ENCODE measurements around the gene SAMSN1.
"Not testable (repeated sequence)": the region's sequence is repeated elsewhere in the genome, so short reads cannot be mapped to it uniquely, and the experiment has no call there.

Gene SAMSN1

DNA sequence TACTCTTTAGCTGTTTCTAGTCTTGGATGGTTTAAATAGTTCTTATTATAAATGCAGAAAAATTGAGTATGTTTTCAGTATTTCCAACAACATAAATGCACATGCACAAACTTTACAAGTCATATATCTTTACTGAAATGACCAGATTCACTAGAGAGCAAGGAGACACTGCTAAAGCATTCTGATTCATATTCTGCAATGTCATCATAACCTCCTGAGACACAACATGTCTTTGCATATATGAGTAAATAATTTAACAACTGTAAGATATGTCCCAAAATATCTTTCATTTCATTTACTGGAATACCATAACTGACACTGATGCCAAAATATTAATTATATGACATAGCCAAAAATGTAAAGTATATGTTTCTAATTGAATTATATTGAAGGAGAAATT is 16.8 kb upstream of the SAMSN1 start:
- DNase-seq (ENCODE audit: low read depth), result no peak

- no peak for DNase-seq (ENCODE audit: low read depth)
Observed at GRCh38 chr21:14560555-14560954, 14.4 kb upstream of the SAMSN1 start.

- DNase-seq (ENCODE audit: low read depth), result no peak
Observed at GRCh38 chr21:14560139-14560538, 14.0 kb upstream of the SAMSN1 start.

GRCh38 chr21:14559102-14559501 is 13.0 kb upstream of the SAMSN1 start:
- no peak for DNase-seq (ENCODE audit: low read depth)

- no peak for DNase-seq (ENCODE audit: low read depth)
Observed at GRCh38 chr21:14557413-14557812, 11.3 kb upstream of the SAMSN1 start.

DNA sequence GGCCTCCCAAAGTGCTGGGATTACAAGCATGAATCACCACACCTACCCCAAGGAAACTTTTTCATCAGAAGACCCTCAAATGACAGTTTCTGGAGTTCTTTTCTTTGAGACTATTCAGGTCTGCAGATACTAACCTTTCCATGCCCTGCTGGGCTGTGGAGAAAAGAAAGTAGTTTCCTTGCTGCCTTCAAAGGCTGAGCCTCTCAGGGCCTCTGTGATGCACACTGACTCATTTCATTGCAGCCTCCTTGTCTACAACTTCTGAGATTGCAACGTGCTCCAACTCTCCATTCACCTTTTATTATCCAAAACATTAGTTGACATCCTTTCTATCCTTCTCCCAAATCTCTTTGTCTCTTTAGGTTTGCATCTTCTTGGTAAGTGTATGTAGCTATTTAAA is 8.8 kb upstream of the SAMSN1 start:
- DNase-seq (ENCODE audit: low read depth), result no peak

- no peak for DNase-seq (ENCODE audit: low read depth)
Observed at GRCh38 chr21:14553422-14553821, 7.3 kb upstream of the SAMSN1 start.

DNA sequence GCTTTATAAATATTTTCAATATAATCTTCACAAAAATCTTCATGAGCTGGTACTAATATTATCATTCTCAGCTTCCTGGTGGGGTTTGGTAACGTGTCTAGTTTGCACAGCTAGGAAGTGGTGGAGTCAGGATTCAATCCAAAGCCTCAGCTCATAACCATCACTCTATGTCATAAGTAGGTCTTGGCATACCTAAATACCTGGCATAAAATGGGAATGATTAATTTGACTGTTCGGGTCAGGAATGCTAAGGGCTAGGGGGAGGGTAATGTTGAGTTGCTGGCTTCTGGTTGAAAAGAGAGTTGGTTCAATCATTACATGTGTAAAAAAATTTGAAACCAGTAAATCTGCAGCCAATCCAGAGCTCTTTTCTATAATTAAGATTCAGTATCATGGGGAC is 5.6 kb upstream of the SAMSN1 start:
- no peak for DNase-seq (ENCODE audit: low read depth)

GRCh38 chr21:14550135-14550534 is 4.0 kb upstream of the SAMSN1 start:
- DNase-seq (ENCODE audit: low read depth), result no peak

DNA sequence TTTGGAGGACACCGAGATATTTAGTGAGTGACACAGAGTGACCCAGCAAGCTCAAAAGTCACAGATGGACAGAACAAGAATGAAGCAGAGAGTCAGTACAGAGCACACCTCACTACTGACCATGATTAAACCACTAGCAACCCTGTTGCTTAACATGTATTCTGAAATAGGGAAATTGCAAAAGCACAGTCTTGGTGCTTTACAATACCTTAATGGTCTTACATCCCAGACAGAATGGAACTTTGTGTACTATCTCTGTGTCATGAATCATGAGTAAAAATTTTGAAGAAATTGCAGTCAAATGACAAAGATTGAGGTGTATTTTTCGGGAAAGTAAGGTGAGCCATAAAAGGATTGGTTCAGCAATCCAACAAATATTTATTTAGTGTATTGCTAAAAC is 2.7 kb upstream of the SAMSN1 start:
- no peak for DNase-seq (ENCODE audit: low read depth)

- no peak for DNase-seq (ENCODE audit: low read depth)
Observed at GRCh38 chr21:14547834-14548513, 1.9 kb upstream of the SAMSN1 start.

- DNase-seq (ENCODE audit: low read depth), result not testable (repeated sequence)
Observed at GRCh38 chr21:14546719-14547118, 604 bp upstream of the SAMSN1 start.

- no peak for DNase-seq (ENCODE audit: low read depth)
Observed at GRCh38 chr21:14543983-14544382, 2.1 kb downstream of the SAMSN1 start.

DNA sequence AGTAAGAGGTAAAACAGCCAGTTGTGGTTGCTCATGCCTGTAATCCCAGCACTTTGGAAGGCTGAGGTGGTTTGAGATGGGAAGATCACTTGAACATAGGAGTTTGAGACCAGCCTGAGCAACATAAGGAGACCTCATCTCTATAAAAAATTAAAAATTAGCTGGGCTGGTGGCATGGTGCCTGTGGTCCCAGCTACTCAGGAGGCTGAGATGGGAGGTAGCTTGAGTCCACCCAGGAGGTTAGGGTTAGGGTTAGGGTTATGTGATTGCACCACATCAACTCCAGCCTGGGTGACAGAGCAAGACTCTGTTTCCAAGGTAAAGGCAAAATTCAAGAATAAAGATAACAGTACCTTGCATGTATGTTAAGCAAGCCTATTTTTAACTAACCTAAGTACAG is 3.5 kb downstream of the SAMSN1 start:
- no peak for DNase-seq (ENCODE audit: low read depth)

DNA sequence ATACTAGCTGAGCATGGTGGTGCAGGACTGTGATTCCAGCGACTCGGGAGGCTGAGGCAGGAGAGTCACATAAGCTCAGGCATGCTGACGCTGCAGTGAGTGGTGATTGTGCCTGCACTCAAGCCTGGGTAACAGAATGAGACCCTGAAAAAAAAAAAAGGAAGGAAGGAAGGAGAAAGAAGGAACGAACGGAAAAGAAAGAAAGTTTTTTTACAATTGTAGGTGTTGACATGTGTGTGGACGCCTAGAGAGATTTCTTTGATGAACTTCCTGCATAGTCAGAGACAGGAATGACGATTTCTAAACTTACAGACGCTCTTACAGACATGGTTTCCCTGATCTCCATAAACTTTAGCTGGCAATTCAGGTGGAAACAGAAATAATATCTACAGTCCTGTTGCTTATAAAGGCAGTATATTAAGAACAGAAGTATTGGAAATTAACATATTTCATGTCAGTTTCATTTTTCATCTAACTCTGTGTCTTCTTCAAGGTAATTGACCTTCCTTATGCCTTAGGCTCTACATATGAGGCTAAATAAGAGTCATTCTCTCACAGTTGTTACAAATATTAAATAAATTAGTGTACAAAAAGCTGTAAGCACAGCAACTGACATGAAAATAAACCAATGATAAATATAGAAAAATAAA is 4.1 kb downstream of the SAMSN1 start:
- no peak for DNase-seq (ENCODE audit: low read depth)

DNA sequence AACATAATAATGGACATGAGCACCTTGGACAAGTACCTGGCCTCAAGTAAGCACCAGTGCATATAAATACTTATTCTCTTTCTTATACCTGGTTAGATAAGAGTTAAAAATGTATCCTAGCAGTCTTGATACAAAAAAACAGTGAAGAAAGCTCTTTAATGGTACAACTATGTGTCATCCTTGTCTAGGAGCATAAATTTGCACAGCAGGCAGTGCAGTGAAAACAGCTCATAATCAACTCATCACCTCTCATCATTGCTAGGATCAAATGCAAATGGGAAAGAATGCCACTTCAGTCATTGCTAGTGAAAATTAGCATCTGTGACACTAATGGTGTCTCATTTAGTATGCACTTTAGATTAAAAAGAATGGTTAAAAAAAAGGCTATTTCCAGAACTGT is 7.6 kb downstream of the SAMSN1 start:
- no peak for DNase-seq (ENCODE audit: low read depth)

DNA sequence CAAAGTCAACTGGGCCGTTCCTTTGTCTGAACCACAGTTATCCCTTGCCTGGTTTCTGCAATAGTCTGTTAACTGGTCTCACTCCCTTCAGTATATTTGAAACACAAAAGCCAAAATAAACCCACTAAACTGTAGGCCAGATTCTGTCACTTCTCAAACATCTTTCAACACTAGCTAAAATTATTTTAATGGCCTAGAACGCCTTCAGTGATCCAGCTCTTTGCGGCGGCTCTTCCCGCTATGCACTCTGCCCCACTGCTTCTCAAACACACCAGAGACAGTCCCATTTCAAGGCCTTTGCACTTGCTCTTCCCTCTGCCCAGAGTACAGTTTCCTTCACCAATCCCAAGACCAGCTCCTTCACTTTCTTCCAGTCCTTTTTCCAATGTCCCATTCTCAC is 9.2 kb downstream of the SAMSN1 start:
- DNase-seq (ENCODE audit: low read depth), result no peak

GRCh38 chr21:14535702-14536101 is 10.4 kb downstream of the SAMSN1 start:
- DNase-seq (ENCODE audit: low read depth), result no peak

GRCh38 chr21:14533499-14534428 is 12.4 kb downstream of the SAMSN1 start:
- peak; percentile 30 for DNase-seq (ENCODE audit: low read depth)

- DNase-seq (ENCODE audit: low read depth), result no peak
Observed at GRCh38 chr21:14531757-14532316, 14.3 kb downstream of the SAMSN1 start.

GRCh38 chr21:14530592-14530991 is 15.5 kb downstream of the SAMSN1 start:
- DNase-seq (ENCODE audit: low read depth), result no peak

DNA sequence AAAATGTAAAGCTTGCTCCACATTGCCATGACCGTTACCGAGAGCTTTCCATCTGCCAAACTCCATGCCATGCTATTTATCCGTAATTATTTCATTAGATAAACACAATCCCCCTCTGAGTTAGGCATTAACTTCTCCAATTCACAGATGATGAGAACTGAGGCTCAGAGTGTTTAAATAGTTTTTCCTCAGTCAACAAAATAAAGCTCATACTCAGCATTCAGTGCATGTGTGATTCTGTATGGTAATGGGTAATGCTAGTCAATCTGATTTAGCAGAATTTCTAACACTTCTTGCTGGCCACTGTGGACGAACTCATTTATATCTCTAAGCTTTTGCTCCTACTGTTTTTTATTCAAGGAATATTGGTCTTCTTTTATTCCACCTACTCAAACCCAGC is 17.3 kb downstream of the SAMSN1 start:
- no peak for DNase-seq (ENCODE audit: low read depth)
